HG02571 (cell line): ENCODE results near the gene CCN6.

Experiments used
- ATAC-seq: cut with Tn5 transposase; IDR thresholded peaks from one replicate; pipeline ENCODE4 v1.9.1; 2021; ENCODE audit warnings: mild to moderate bottlenecking, moderate library complexity; ENCODE audit not compliant: unreplicated experiment

Gene CCN6

DNA sequence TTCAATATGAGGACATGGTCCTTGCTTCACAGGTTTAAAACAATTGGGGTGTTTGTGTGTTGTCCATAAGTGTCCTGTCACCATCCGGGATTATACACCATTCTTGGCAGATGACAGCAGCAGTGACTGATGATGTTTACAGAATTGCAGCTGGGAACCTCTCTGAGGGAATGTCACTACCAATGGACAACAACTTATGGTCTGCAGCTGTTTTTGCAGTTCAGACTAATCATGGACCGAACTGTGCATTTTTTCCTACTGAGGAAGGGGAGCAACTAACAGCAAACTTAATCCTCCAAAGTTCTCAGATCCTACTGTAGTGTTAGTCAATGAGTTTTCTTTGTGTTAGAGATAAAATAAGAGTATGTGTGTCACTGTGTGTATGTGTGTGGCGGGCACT is 59.5 kb downstream of the CCN6 start:
- ATAC-seq: no peak

DNA sequence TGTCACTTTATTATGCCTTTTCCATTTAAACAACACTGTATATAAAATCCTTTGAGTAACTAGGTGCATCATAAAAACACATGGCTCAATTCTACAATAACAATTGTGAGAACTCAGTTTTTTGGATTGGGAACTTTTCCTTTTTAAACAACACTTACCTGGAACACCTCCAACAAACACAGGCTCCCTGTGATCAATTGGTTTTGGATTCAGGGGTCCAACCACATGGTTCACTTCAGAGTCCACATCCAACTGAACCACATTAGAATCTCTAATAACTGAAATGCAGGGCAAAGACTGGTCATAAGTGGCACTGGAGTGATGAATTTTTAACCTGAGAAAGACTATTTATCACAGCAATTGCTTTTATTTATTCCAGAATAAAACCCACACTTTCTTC is 60.0 kb downstream of the CCN6 start:
- no peak for ATAC-seq

GRCh38 chr6:112114577-112115223 is 60.8 kb downstream of the CCN6 start:
- ATAC-seq: no peak

- ATAC-seq: no peak
These were observed 62.3 kb downstream of the CCN6 start for GRCh38 chr6:112116221-112116620.

DNA sequence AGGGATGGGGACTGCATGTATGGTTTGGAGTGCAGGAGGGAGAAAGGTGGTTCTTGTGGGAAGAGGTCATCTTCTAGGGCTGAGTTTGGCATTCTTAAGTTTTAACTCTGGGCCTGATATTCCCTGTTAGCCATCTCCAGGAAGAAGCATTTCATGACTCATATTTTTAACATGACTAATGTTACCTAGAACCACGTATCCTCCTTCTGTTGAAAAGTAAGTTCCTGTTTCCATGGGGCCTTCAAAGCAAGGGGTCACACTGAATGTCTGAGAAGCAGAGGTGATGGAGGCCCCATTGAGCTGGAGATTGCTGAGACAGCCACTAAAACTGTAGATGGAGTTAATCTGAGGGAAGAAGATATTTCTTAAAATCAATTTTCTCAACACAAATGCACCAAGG is 63.6 kb downstream of the CCN6 start:
- no peak for ATAC-seq

DNA sequence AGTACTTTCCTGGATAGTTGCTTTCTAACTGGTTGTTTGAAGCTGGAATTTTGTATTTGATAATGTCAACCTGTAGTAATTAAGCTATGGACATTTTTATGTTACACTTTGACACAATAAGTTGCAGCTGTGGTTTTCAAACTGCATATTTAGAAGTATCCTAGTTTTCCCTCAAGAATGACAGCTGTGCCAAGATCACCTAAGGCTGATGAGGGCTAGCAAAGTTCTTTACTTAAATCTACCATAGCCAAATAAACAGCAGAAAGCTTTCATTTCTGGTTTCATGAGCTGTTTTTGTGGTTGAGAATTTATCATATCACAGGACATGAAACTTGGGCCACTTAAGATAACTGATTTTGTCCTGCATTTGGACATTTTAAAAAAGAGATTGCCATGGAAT is 64.1 kb downstream of the CCN6 start:
- no peak for ATAC-seq
